Measurements from ENCODE around the gene SUFU. TPM values are rescaled to one million over a fixed set of nuclear protein-coding genes. Genes with fewer than 3 reads are reported as not detected.

Gene SUFU
- total and polyA plus RNA-seq, 2 of the 13 experiments (the other 11 are each of a cell fraction or from before 2014, with no cell fraction given): 2.9 to 5.5 TPM

DNA sequence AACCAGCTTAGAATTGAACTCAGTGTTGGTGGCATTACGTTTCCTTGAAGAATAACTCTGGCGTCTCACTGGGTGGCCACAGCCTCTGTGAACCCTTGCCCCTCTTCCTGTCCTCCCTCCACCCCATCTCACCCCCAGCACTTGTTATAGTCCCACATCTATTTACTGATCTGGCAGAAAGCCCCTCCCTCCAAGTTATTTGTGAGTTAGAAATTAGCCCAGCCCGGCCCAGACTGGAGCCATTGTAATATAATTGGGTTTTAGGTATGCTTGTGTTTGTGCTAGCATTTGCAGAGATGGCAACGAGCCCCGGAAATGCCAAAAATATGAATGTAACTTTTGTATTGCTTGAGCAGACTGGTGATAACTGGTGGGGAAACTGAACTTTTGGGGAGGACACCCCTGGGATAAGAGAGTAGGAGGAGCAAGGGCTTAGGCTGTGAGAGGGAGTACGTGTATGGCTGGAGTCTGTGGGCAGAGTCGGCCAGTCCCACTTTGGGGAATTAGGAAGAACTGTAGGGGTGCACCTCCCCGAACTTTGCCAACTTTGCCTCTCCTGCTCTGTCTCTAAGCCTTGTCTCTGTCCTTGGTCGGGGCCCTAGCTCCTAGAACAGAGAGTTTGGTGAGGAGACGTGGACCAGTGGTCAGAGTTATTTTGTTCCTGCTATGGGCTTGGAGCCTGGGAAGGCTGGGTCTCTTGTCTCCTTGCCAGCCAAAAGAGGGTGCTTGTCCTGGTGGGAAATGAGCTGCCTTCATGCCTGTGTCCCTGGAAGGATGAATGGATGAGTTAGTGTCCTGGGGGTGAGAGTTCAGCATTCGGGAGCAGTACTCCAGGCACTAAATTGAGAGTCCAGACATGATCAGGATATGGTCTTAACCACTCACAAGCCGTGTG lies 121.2 kb downstream of the SUFU start:
- BruUV-seq (replicated peaks): no TSS peak
- no peak overlapping the region for H3K4me2 ChIP-seq (ENCODE audit: low read depth, low read length)
- WGBS (ENCODE audit: low lambda C conversion rate): 91% methylated on average over 12 of the region's 12 CpGs
- no peak overlapping the region for H3K27ac ChIP-seq (ENCODE audit: extremely low read length, insufficient read depth, low read length)
- H3K4me1 ChIP-seq (ENCODE audit: insufficient read depth, low read length): peaks cover 83% of the 10 kb centered on the region
- DNase-seq (ENCODE audit: low spot score) (no peak), FAIRE-seq (no peak), ATAC-seq (no peak)
- in situ Hi-C loops (cut with HindIII; ENCODE audit: extremely low pct_ligation_motif_present, low pct_unique_long_range_greater_than_20kb): no loop called here
- no peak overlapping the region for H2AFZ ChIP-seq (ENCODE audit: low read length)
- H3K4me3 ChIP-seq (replicated peaks in 1 of 3; ENCODE audit: insufficient read depth in 1 of 3, low read depth in 2 of 3, low read length in 3 of 3): no peak overlapping the region
- intact Hi-C loops (cut with micrococcal nuclease; ENCODE audit: unreplicated experiment): no loop called here
- TF ChIP-seq ZSCAN22 (CRISPR knock-in tag; IDR thresholded peaks at IDR 0.05): no peak
- no peak for TF ChIP-seq RNF219 (CRISPR knock-in tag; IDR thresholded peaks at IDR 0.05)
- ChIA-PET CTCF (ENCODE audit: low intra/inter-chr PET ratio, low total read pairs) (no interaction called here), POLR2A (interaction anchor here (1.0 to 1.6 kb wide), 2 partner anchors 17 to 41 kb away, joined by 4 to 6 read pairs; no protein-coding TSS in a partner anchor)
- no peaks in the 10 kb centered on the region for H3K9me3 ChIP-seq (ENCODE audit: low read length)
- no peaks in the 10 kb centered on the region for H3K27me3 ChIP-seq (ENCODE audit: control insufficient read depth in 1 of 2, insufficient read depth in 2 of 2, low read length in 2 of 2)
- no peaks in the 10 kb centered on the region for H3K79me2 ChIP-seq (ENCODE audit: insufficient read depth, low read length)
- no peaks in the 10 kb centered on the region; a peak in 1 of 5 replicates for H3K36me3 ChIP-seq (replicated peaks in 1 of 2; ENCODE audit: control insufficient read depth in 1 of 2, insufficient read depth in 2 of 2, low read length in 2 of 2)
- H3K9ac ChIP-seq (ENCODE audit: insufficient read depth, low read depth, low read length): no peak overlapping the region
- no peaks in the 10 kb centered on the region for H4K20me1 ChIP-seq (ENCODE audit: insufficient read depth, low read length)

DNA sequence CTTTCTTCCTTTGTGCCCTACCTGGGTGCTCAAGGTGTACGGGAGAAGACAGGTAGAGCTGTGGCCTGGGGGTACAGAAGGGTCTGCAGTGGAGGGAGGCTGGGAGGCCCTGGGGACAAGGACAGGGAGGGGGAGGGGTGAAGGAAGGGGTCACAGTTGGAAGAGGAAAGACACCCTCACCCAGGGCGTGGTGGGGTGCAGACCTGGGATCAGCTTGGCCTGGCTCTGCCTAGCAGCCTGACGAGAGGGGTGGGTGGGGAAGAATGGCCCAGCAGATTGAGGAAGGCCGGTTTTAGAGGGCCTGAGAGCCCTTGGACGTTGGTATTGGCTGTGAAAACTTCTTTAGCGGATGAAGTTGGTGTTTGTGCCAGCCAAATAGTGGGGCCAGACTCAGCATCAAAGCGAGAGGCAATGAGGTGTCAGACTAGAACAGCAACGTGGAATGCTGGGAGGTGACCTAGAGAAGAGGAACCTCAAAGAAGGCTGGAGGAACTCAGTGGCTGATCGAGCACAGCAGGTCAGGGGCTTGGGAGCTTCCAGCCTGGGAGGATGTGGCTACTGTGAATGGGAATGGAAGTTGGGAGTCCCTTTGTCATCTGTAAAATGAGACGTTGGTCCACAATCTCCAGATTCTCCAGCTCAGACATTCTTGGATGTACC lies 122.4 kb downstream of the SUFU start:
- H3K4me1 ChIP-seq (ENCODE audit: insufficient read depth, low read length): peaks cover 84% of the 10 kb centered on the region
- intact Hi-C loops (cut with micrococcal nuclease; ENCODE audit: unreplicated experiment): no loop called here
- H3K4me3 ChIP-seq (replicated peaks in 1 of 3; ENCODE audit: insufficient read depth in 1 of 3, low read depth in 2 of 3, low read length in 3 of 3): no peak overlapping the region
- H3K27ac ChIP-seq (ENCODE audit: extremely low read length, insufficient read depth, low read length): no peak overlapping the region
- H3K36me3 ChIP-seq (replicated peaks in 1 of 2; ENCODE audit: control insufficient read depth in 1 of 2, insufficient read depth in 2 of 2, low read length in 2 of 2): no peaks in the 10 kb centered on the region; a peak in 2 of 5 replicates
- WGBS (ENCODE audit: low lambda C conversion rate): 93% methylated on average over 10 of the region's 10 CpGs
- DNase-seq (ENCODE audit: low spot score) (no peak), FAIRE-seq (no peak), ATAC-seq (no peak)
- H4K20me1 ChIP-seq (ENCODE audit: insufficient read depth, low read length): no peaks in the 10 kb centered on the region
- H3K9me3 ChIP-seq (ENCODE audit: low read length): no peaks in the 10 kb centered on the region
- H2AFZ ChIP-seq (ENCODE audit: low read length): no peak overlapping the region
- no peak overlapping the region for H3K9ac ChIP-seq (ENCODE audit: insufficient read depth, low read depth, low read length)
- no TSS peak for BruUV-seq (replicated peaks)
- no peak overlapping the region for H3K4me2 ChIP-seq (ENCODE audit: low read depth, low read length)
- in situ Hi-C loops (cut with HindIII; ENCODE audit: extremely low pct_ligation_motif_present, low pct_unique_long_range_greater_than_20kb): no loop called here
- ChIA-PET POLR2A (interaction anchor here (1.4 to 7.0 kb wide), 4 partner anchors 15 to 29 kb away, joined by 5 to 121 read pairs (median 48); partner anchors contain the start of gene TRIM8), CTCF (ENCODE audit: low intra/inter-chr PET ratio, low total read pairs) (no interaction called here)
- H3K79me2 ChIP-seq (ENCODE audit: insufficient read depth, low read length): no peaks in the 10 kb centered on the region
- H3K27me3 ChIP-seq (ENCODE audit: control insufficient read depth in 1 of 2, insufficient read depth in 2 of 2, low read length in 2 of 2): no peaks in the 10 kb centered on the region
- TF ChIP-seq PAWR (CRISPR knock-in tag; IDR thresholded peaks at IDR 0.05; ENCODE audit: borderline replicate concordance): no peak
- TF ChIP-seq, protein P1, sequence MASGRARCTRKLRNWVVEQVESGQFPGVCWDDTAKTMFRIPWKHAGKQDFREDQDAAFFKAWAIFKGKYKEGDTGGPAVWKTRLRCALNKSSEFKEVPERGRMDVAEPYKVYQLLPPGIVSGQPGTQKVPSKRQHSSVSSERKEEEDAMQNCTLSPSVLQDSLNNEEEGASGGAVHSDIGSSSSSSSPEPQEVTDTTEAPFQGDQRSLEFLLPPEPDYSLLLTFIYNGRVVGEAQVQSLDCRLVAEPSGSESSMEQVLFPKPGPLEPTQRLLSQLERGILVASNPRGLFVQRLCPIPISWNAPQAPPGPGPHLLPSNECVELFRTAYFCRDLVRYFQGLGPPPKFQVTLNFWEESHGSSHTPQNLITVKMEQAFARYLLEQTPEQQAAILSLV (CRISPR knock-in tag; IDR thresholded peaks at IDR 0.05; ENCODE audit: borderline replicate concordance): no peak
- no peak for TF ChIP-seq YEATS2 (CRISPR knock-in tag; IDR thresholded peaks at IDR 0.05; ENCODE audit: borderline replicate concordance)
- no peak for TF ChIP-seq ZFP91 (CRISPR knock-in tag; IDR thresholded peaks at IDR 0.05; ENCODE audit: borderline replicate concordance)
- TF ChIP-seq NCOA1 (CRISPR knock-in tag; IDR thresholded peaks at IDR 0.05): no peak

Data from HepG2 (cell line).